Gastrocnemius medialis (tissue), 4 donors: Measurements from ENCODE around the gene SPATS2L. TPM values are rescaled to one million over a fixed set of nuclear protein-coding genes. Genes with fewer than 3 reads are reported as not detected.

Source experiments
- ATAC-seq, 2 donors: fragments of 150-250 bp; one replicate each; pipeline ENCODE4 v1.9.1; 2016
- DNase-seq, 2 donors: peaks; one replicate each; pipeline ENCODE4 v3.0.0-alpha.2; 2019
- H3K27ac ChIP-seq, 4 donors: fragments of 200-600 bp; sonication (generic); 1 replicate in 1 of 4; 2 replicates in 3 of 4; pipeline ENCODE4 v1.5.1; 2016 to 2018; ENCODE audit warnings: mild to moderate bottlenecking in 2 of 4, moderate library complexity in 1 of 4
- H3K27me3 ChIP-seq, 3 donors: fragments of 200-600 bp; sonication (generic) in 2 of 3; 1 replicate in 1 of 3; 2 replicates in 2 of 3; pipeline versions ENCODE4 v1.5.1 to v1.6.0; 2016 to 2019; ENCODE audit warnings: mild to moderate bottlenecking in 1 of 3, moderate library complexity in 1 of 3
- H3K36me3 ChIP-seq, 2 donors: fragments of 200-600 bp; sonication (generic) in 1 of 2; one replicate each; pipeline ENCODE4 v1.5.1; 2017 to 2018
- H3K4me1 ChIP-seq, 2 donors: fragments of 200-600 bp; sonication (generic) in 1 of 2; one replicate each; pipeline ENCODE4 v1.5.1; 2016 to 2017; ENCODE audit warnings: mild to moderate bottlenecking in 2 of 2
- H3K4me3 ChIP-seq, 4 donors: fragments of 200-600 bp; sonication (generic) in 3 of 4; 1 replicate in 1 of 4; 2 replicates in 3 of 4; pipeline ENCODE4 v1.5.1; 2016 to 2019; ENCODE audit warnings: mild to moderate bottlenecking in 2 of 4
- H3K9me3 ChIP-seq, 3 donors: fragments of 200-600 bp; sonication (generic) in 2 of 3; 1 replicate in 1 of 3; 2 replicates in 2 of 3; pipeline ENCODE4 v1.5.1; 2016 to 2019
- CTCF ChIP-seq, 5 experiments: fragments of 450-650 bp in 3 of 5; fragments of 200-600 bp in 2 of 5; sonication (generic) in 2 of 5; IDR thresholded peaks in 4 of 5; conservative IDR thresholded peaks in 1 of 5; 1 replicate in 4 of 5; 2 replicates in 1 of 5; pipeline ENCODE4 v1.5.1; 2016 to 2019; ENCODE audit warnings: antibody characterized with exemption in 5 of 5, mild to moderate bottlenecking in 3 of 5, moderate library complexity in 3 of 5
- POLR2A ChIP-seq, 2 donors: fragments of 450-650 bp; IDR thresholded peaks; one replicate each; pipeline ENCODE4 v1.6.1; 2017; ENCODE audit warnings: antibody characterized with exemption in 2 of 2, mild to moderate bottlenecking in 2 of 2, moderate library complexity in 2 of 2
- in situ Hi-C, 4 donors: fragments of 200-750 bp; cut with MboI; loops; one replicate each; pipeline versions ENCODE4 v1.15.0 to v1.8.0; 2017; ENCODE audit warnings: low sequenced_read_pairs in 4 of 4
- intact Hi-C: fragments of 100-400 bp; cut with DNase I; formaldehyde crosslinking; loops from one replicate; pipeline ENCODE4 v1.15.1; 2023; ENCODE audit warnings: low total_unique reads
- total RNA-seq, 4 donors: library from RNA; depleted of rRNA; stranded (reverse); fragments of >200 nt; gene quantifications; one replicate each; pipeline versions ENCODE4 v1.1.0 to v1.2.3, GENCODE V29; 2016

The SPATS2L gene
- total RNA-seq, 4 donors from 2014 or later = 34.0 to 74.2 (median 52.3) TPM

- peaks cover 26 to 36% of the 10 kb centered on the region in 2 donors for H3K4me1 ChIP-seq
- intact Hi-C loops (no loop called here), in situ Hi-C loops (no loop called here)
- H3K36me3 ChIP-seq = no peaks in the 10 kb centered on the region
- no peak overlapping the region for H3K27ac ChIP-seq
- H3K9me3 ChIP-seq = no peaks in the 10 kb centered on the region
- ATAC-seq (no peak), DNase-seq (no peak)
- TF ChIP-seq POLR2A (IDR thresholded peaks at IDR 0.05) = no peak
- H3K4me3 ChIP-seq = no peak overlapping the region
- no peaks in the 10 kb centered on the region for H3K27me3 ChIP-seq
These were observed 53.1 kb downstream of the SPATS2L start for GRCh38 chr2:200359552-200359951.

GRCh38 chr2:200360364-200360763 lies 53.9 kb downstream of the SPATS2L start:
- no peak overlapping the region for H3K27ac ChIP-seq
- ATAC-seq = no peak

GRCh38 chr2:200362202-200362917 lies 55.9 kb downstream of the SPATS2L start:
- ATAC-seq = no peak
- Histone ChIP-seq H3K27me3 (no peaks in the 10 kb centered on the region), H3K4me1 (peaks cover 28 to 43% of the 10 kb centered on the region in 2 donors), H3K27ac (no peak overlapping the region), H3K4me3 (no peak overlapping the region), H3K9me3 (no peaks in the 10 kb centered on the region), H3K36me3 (no peaks in the 10 kb centered on the region)
- in situ Hi-C loops (no loop called here), intact Hi-C loops (no loop called here)
- DNase-seq = no peak
- TF ChIP-seq CTCF (IDR thresholded peaks at IDR 0.05 in 4 of 5, conservative IDR thresholded peaks at IDR 0.05 in 1 of 5) (no peak), POLR2A (IDR thresholded peaks at IDR 0.05) (no peak)

More at GRCh38 chr2:200360364-200360763, 53.9 kb downstream of the SPATS2L start:
- Histone ChIP-seq H3K9me3 (no peaks in the 10 kb centered on the region), H3K27me3 (no peaks in the 10 kb centered on the region), H3K4me3 (no peak overlapping the region), H3K36me3 (no peaks in the 10 kb centered on the region), H3K4me1 (peaks cover 31 to 40% of the 10 kb centered on the region in 2 donors)
- in situ Hi-C loops (no loop called here), intact Hi-C loops (no loop called here)
- no peak for DNase-seq
- TF ChIP-seq CTCF (IDR thresholded peaks at IDR 0.05 in 4 of 5, conservative IDR thresholded peaks at IDR 0.05 in 1 of 5) (no peak), POLR2A (IDR thresholded peaks at IDR 0.05) (no peak)

- TF ChIP-seq POLR2A (IDR thresholded peaks at IDR 0.05) (no peak), CTCF (IDR thresholded peaks at IDR 0.05 in 4 of 5, conservative IDR thresholded peaks at IDR 0.05 in 1 of 5) (no peak)
- Histone ChIP-seq H3K27ac (no peak overlapping the region), H3K27me3 (no peaks in the 10 kb centered on the region), H3K9me3 (no peaks in the 10 kb centered on the region), H3K4me3 (no peak overlapping the region), H3K4me1 (peaks cover 25 to 34% of the 10 kb centered on the region in 2 donors), H3K36me3 (no peaks in the 10 kb centered on the region)
- ATAC-seq (no peak), DNase-seq (no peak)
- in situ Hi-C loops (no loop called here), intact Hi-C loops (no loop called here)
These were observed 56.8 kb downstream of the SPATS2L start for GRCh38 chr2:200363279-200363678.

- intact Hi-C loops (no loop called here), in situ Hi-C loops (no loop called here)
- no peak for TF ChIP-seq CTCF (IDR thresholded peaks at IDR 0.05 in 4 of 5, conservative IDR thresholded peaks at IDR 0.05 in 1 of 5)
- no peak for TF ChIP-seq POLR2A (IDR thresholded peaks at IDR 0.05)
- ATAC-seq (no peak), DNase-seq (no peak)
- Histone ChIP-seq H3K9me3 (no peaks in the 10 kb centered on the region), H3K27ac (no peak overlapping the region), H3K4me1 (peaks cover 23 to 34% of the 10 kb centered on the region in 2 donors), H3K4me3 (no peak overlapping the region), H3K27me3 (no peaks in the 10 kb centered on the region), H3K36me3 (no peaks in the 10 kb centered on the region)
These were observed 57.6 kb downstream of the SPATS2L start for GRCh38 chr2:200364142-200364541.
